Stimulated activated CD4-positive, alpha-beta T cell treated with anti-CD3 and anti-CD28 coated beads, TNF-alpha, amount 100 ng/mL, for 24 hours (primary cell): ENCODE results near the gene CCDC178.
"Not testable (repeated sequence)": the region's sequence is repeated elsewhere in the genome, so short reads cannot be mapped to it uniquely, and the experiment has no call there.

ENCODE experiments used
- DNase-seq, 3 experiments: peaks; one replicate each; pipeline ENCODE4 v3.0.0-alpha.2; 2020; ENCODE audit warnings: low read depth in 3 of 3

The CCDC178 gene

DNA sequence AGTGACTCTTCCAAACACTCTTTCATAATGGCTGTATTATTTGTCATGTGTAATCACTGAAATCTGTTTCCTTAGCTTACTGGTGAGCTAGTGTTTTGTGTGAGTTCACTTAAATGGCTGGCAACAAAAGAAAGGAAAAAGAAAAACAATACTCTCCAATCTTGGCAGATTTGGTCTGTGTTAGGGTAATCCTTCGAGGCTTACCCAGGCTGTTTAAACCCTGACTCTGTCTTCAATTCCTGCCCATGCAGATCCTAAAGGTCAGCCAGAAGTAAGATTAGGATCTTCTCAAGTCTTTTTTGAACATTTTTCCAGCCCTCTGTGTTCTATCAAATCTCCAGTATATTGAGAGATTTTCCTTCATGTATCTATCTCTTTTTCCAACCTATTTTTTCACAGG, 85.3 kb downstream of the CCDC178 start:
- no peak for DNase-seq

- DNase-seq: no peak
Observed at GRCh38 chr18:33350256-33350655, 90.3 kb downstream of the CCDC178 start.

DNA sequence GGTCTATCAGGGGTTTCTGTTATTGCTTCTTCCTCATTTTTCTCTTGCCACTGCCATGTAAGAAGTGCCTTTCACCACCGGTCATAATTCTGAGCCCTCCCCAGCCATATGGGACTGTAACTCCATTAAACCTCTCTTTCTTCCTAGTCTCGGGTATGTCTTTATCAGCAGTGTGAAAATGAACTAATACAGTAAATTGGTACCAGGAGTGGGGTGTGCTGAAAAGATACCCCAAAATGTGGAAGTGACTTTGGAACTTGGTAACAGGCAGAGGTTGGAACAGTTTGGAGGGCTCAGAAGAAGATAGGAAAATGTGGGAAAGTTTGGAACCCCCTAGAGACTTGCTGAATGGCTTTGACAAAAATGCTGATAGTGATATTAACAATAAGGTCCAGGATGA, 100.8 kb downstream of the CCDC178 start:
- DNase-seq: not testable (repeated sequence)

GRCh38 chr18:33334781-33335180, 105.7 kb downstream of the CCDC178 start:
- DNase-seq: no peak

DNA sequence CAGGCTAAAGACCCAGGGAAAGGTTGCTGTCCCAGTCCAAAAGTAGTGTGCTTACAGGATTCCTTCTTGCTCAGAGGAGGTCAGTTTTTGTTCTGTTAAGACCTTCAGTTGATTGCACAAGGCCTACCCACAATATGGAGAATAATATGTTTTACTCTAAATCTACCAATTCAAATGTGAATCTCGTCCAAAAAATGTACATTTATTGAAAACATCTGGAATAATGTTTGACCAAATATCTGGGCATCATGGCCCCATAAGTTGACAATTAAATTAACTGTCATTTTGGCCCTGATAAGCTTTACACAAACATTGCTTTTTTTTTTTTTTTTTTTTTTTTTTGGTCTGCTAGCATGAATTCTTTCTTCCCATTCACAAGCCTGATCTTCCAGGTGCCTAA, 109.8 kb downstream of the CCDC178 start:
- DNase-seq: no peak

DNA sequence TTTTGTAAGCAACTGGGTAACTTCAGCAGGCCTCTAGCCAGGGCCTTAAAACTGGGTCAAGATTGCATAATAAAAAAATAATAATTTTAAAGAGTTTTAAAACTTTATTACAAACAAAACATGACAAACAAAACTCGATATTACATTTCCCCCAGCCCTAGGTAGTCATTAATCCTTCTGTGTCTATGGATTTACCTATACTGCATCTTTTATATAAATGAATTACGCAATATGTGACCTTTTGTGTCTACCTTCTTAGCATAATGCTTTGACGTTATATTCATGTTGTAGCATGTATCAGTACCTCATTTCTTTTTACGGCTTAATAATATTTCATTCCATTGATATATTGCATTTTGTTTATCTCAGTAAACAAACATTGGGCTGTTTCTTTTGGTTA, 113.5 kb downstream of the CCDC178 start:
- DNase-seq: no peak

GRCh38 chr18:33317640-33318039, 122.9 kb downstream of the CCDC178 start:
- DNase-seq: no peak

DNA sequence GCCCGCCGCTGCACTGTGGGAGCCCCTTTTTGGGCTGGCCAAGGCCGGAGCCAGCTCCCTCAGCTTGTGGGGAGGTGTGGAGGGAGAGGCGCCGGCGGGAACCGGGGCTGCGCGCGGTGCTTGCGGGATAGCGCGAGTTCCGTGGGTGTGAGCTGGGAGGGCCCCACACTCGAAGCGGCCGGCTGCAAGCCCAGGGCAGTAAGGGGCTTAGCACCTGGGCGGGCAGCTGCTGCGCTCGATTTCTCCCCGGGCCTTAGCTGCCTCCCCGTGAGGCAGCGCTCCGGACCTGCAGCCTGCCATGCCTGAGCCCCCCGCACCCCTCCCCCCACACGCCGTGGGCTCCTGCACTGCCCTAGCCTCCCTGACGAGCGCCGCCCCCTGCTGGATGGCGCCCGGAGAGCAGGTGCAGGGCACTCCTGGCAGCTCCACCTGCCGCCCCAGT, 124.4 kb downstream of the CCDC178 start:
- DNase-seq: no peak

DNA sequence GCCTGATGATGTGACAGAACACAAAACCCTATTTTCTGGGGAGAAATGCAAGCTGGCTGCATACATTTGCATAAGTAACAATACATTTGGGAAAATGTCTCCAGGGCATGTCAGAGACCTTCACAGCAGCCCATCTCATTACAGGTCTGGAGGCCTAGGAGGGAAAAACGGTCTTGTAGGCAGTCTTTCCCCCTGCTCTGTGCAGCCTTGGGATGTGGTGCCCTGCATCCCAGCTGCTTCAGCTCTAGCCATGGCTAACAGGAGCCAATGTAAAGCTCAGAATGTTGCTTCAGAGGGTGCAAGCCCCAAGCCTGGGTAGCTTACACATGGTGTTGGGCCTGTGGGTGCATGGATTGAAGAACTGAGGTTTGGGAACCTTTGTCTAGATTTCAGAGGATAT, 133.0 kb downstream of the CCDC178 start:
- DNase-seq: no peak

DNA sequence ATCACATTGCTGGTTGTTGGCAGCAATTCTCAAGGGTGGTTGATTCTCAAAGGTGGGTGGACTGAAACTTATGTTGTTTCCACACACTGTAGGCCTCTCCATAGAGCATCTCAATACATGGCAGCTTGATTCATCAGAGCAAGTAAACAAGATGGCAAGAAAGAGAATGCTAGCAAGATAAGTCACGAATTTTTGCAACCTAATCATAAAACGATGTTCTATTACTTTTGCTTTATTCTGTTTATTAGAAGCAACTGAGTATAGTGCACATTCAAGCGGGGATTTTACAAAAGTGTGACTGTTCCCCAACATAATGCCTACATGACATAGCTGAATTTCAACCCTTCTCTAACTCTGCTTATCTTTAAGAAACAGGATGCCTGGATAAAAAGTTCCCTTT, 136.2 kb downstream of the CCDC178 start:
- DNase-seq: no peak

GRCh38 chr18:33291539-33291938, 149.0 kb downstream of the CCDC178 start:
- DNase-seq: no peak

- DNase-seq: no peak
Observed at GRCh38 chr18:33288082-33288716, 152.3 kb downstream of the CCDC178 start.

- no peak for DNase-seq
Observed at GRCh38 chr18:33282709-33283333, 157.7 kb downstream of the CCDC178 start.

GRCh38 chr18:33282142-33282541, 158.4 kb downstream of the CCDC178 start:
- no peak for DNase-seq

GRCh38 chr18:33277431-33277830, 163.1 kb downstream of the CCDC178 start:
- no peak for DNase-seq

- DNase-seq: no peak
Observed at GRCh38 chr18:33275843-33276242, 164.7 kb downstream of the CCDC178 start.

GRCh38 chr18:33270297-33270696, 170.2 kb downstream of the CCDC178 start:
- DNase-seq: no peak

GRCh38 chr18:33269223-33269622, 171.3 kb downstream of the CCDC178 start:
- no peak for DNase-seq

GRCh38 chr18:33264566-33264965, 176.0 kb downstream of the CCDC178 start:
- DNase-seq: no peak

- no peak for DNase-seq
Observed at GRCh38 chr18:33239298-33239697, 201.2 kb downstream of the CCDC178 start.

DNA sequence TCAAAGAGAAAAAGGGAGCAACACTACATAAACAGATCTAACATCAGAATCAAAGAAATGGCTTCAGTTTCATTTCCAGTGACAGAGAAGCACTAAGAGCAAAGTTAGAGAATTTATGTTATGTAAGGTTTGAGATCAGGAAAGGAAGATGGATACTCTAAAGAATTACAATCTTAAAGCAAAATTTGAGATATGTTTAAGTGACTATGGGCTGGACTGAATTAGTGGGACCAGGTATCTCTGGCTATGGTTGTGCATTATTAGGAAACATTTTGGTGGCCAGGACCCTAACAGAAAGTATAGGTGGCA, 208.2 kb downstream of the CCDC178 start:
- DNase-seq: no peak

DNA sequence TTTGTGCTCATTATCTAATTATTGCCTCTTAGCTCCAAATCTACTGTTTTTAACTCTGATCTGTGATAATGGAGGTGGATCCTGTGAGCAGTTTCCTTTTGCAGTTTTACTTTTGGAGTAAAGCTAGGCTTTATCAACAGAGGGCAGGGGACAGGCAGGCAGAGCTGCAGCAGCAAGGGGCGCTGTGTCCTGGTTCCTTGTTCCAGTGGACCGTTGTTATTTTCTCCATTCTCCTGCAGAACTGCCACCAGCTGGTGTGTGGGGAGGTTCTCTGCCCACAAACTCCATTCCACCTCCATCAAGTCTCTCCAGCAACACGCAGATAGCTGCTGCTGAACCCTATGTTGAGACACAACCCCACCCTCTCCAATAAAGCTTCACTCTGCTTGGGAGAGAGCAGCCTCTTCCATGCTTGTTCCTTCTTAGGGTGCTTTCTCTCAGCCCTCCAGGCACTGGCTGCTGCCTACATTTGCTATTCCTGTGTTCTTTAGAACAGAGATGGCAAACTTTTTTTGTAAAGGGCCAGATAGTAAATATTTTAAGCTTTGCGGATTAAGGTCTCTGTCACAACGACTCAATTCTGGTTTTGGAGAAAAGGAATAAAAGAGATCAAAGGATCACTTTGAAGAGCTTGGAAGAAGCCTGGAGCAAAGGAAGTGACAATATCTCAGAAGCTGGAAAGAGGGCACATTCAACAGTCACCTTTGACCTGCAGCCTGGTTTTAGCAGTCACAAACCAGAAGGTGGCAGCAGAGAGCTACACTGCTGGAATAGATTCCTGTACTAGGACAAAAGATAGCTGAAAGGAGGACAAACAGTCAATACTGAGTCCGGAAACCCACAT, 208.8 kb downstream of the CCDC178 start:
- DNase-seq: peak; percentile 14 to 38 (median 25)

GRCh38 chr18:33212363-33212762, 228.2 kb downstream of the CCDC178 start:
- no peak for DNase-seq
